Ishikawa (cell line): ENCODE data around the gene STX8.

Source experiments
- CEBPB ChIP-seq: IDR thresholded peaks from 2 replicates; pipeline ENCODE4 v1.6.1; 2012
- CREB1 ChIP-seq: IDR thresholded peaks from 2 replicates; pipeline ENCODE4 v1.6.1; 2012; ENCODE audit warnings: low read depth
- EGR1 ChIP-seq: IDR thresholded peaks from 2 replicates; pipeline ENCODE4 v1.6.1; 2012
- EP300 ChIP-seq: IDR thresholded peaks from 2 replicates; pipeline ENCODE4 v1.6.1; 2012; ENCODE audit warnings: borderline replicate concordance
- FOXM1 ChIP-seq: IDR thresholded peaks from 2 replicates; pipeline ENCODE4 v1.6.1; 2012; ENCODE audit warnings: low read depth, borderline replicate concordance
- MAX ChIP-seq: IDR thresholded peaks from 2 replicates; pipeline ENCODE4 v1.6.1; 2012
- NFIC ChIP-seq: IDR thresholded peaks from 2 replicates; pipeline ENCODE4 v1.6.1; 2012
- RAD21 ChIP-seq: IDR thresholded peaks from 2 replicates; pipeline ENCODE4 v1.6.1; 2012; ENCODE audit warnings: low read depth
- REST ChIP-seq: IDR thresholded peaks from 2 replicates; pipeline ENCODE4 v1.6.1; 2012; ENCODE audit warnings: low read depth, mild to moderate bottlenecking
- TAF1 ChIP-seq: IDR thresholded peaks from 2 replicates; pipeline ENCODE4 v1.6.1; 2012; ENCODE audit warnings: low read depth, mild to moderate bottlenecking
- TCF12 ChIP-seq: IDR thresholded peaks from 2 replicates; pipeline ENCODE4 v1.6.1; 2012; ENCODE audit warnings: low read depth
- TEAD4 ChIP-seq: IDR thresholded peaks from 2 replicates; pipeline ENCODE4 v1.6.1; 2012
- USF1 ChIP-seq: IDR thresholded peaks from 2 replicates; pipeline ENCODE4 v1.6.1; 2012
- YY1 ChIP-seq: IDR thresholded peaks from 2 replicates; pipeline ENCODE4 v1.6.1; 2012; ENCODE audit warnings: low read depth
- ZBTB7A ChIP-seq: IDR thresholded peaks from 2 replicates; pipeline ENCODE4 v1.6.1; 2012; ENCODE audit warnings: low read depth

STX8 gene

GRCh38 chr17:9253308-9253707 is 322.3 kb downstream of the STX8 start:
- TF ChIP-seq MAX = no peak
- no peak for TF ChIP-seq TAF1
- TF ChIP-seq CEBPB = peak; percentile 71
- no peak for TF ChIP-seq RAD21

GRCh38 chr17:9251273-9251672 is 324.3 kb downstream of the STX8 start:
- TF ChIP-seq CEBPB (no peak), USF1 (no peak), NFIC (no peak)

- TF ChIP-seq EGR1 = no peak
Measured at GRCh38 chr17:9249245-9249953, 326.2 kb downstream of the STX8 start.

GRCh38 chr17:9247401-9247938 is 328.1 kb downstream of the STX8 start:
- TF ChIP-seq MAX = no peak
- no peak for TF ChIP-seq TCF12
- no peak for TF ChIP-seq USF1
- no peak for TF ChIP-seq TAF1
- TF ChIP-seq EP300 = no peak

GRCh38 chr17:9244066-9245052 is 331.3 kb downstream of the STX8 start:
- TF ChIP-seq CREB1 (no peak), TEAD4 (no peak), FOXM1 (no peak), EGR1 (no peak), CEBPB (no peak), YY1 (no peak), TCF12 (no peak), REST (no peak), NFIC (no peak), TAF1 (no peak), RAD21 (no peak), EP300 (no peak), MAX (no peak), USF1 (no peak), ZBTB7A (no peak)

GRCh38 chr17:9242983-9243382 is 332.6 kb downstream of the STX8 start:
- TF ChIP-seq RAD21 (no peak), CEBPB (no peak), TAF1 (no peak), CREB1 (no peak), EP300 (no peak), REST (no peak)
